ENCODE results near the gene PRRT4. TPM values are rescaled to one million over a fixed set of nuclear protein-coding genes. Genes with fewer than 3 reads are reported as not detected.

Gene PRRT4
- total and polyA plus RNA-seq, 9 of the 15 experiments (the other 6 are each of a cell fraction or from before 2014, with no cell fraction given): not detected

DNA sequence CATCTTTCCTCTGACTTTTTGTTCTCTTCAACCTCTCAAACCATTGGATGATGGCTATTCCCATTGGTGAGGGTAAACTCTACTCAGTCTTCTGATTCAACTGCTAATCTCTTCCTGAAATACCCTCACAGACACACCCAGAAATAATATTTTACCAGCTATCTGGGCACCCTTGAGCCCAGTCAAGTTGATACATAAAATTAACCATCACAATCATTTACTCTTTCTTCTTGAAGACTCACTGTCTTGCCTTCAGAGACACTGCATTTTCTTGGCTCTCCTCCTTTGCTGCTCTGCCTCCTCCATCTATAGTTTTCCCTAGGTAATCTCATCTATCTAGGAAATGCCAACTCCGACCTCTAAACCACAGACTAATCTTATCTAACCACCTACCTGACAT is 12.6 kb upstream of the PRRT4 start:
- no peak for FAIRE-seq
- no peaks in the 10 kb centered on the region for H3K4me1 ChIP-seq (replicated peaks in 1 of 2; ENCODE audit: control insufficient read depth in 2 of 2, insufficient read depth in 2 of 2, low read length in 2 of 2)
- peaks cover 0 to 2% of the 10 kb centered on the region in 2 experiments; a peak in 2 of 5 replicates for H3K27me3 ChIP-seq (ENCODE audit: control insufficient read depth in 2 of 2, insufficient read depth in 2 of 2, low read length in 2 of 2)
- no peak overlapping the region for H3K4me3 ChIP-seq
- H3K4me2 ChIP-seq (ENCODE audit: insufficient read depth, low read length): no peak overlapping the region
- no peak for ATAC-seq
- no peaks in the 10 kb centered on the region for H3K9me3 ChIP-seq (replicated peaks; ENCODE audit: control insufficient read depth, insufficient read depth, low read depth, low read length)
- H3K27ac ChIP-seq (ENCODE audit: extremely low read depth, low read depth, low read length): no peak overlapping the region
- H3K9me1 ChIP-seq (ENCODE audit: control insufficient read depth, insufficient read depth, low read length): no peaks in the 10 kb centered on the region
- no peak for DNase-seq (ENCODE audit: extremely low read depth in 1 of 4, low spot score in 3 of 4)
- 4% methylated on average over 1 of the region's 1 CpG for WGBS (ENCODE audit: insufficient coverage, low coverage, missing lambda C conversion rate)
- no peaks in the 10 kb centered on the region for H4K20me1 ChIP-seq (replicated peaks; ENCODE audit: control insufficient read depth, insufficient read depth, low read length)
- BruUV-seq (replicated peaks): no TSS peak
- H3K79me2 ChIP-seq (ENCODE audit: control insufficient read depth, insufficient read depth, low read length): no peaks in the 10 kb centered on the region
- no peaks in the 10 kb centered on the region for H3K36me3 ChIP-seq (ENCODE audit: control insufficient read depth, insufficient read depth, low read length)
- CTCF ChIA-PET (ENCODE audit: low intra/inter-chr PET ratio): no interaction called here
- TF ChIP-seq NELFE (IDR thresholded peaks at IDR 0.05; ENCODE audit: insufficient read depth, insufficient read length) (no peak), NFXL1 (CRISPR knock-in tag; IDR thresholded peaks at IDR 0.05) (no peak), ZEB2 (IDR thresholded peaks at IDR 0.05) (0 out of 2 replicates have a peak, but pooled peaks have one; percentile 21), CEBPG (CRISPR knock-in tag; IDR thresholded peaks at IDR 0.05) (no peak), CEBPG (tag; conservative IDR thresholded peaks at IDR 0.05 in 1 of 2, IDR thresholded peaks at IDR 0.05 in 1 of 2) (no peak)
- TF ChIP-seq, protein P1, sequence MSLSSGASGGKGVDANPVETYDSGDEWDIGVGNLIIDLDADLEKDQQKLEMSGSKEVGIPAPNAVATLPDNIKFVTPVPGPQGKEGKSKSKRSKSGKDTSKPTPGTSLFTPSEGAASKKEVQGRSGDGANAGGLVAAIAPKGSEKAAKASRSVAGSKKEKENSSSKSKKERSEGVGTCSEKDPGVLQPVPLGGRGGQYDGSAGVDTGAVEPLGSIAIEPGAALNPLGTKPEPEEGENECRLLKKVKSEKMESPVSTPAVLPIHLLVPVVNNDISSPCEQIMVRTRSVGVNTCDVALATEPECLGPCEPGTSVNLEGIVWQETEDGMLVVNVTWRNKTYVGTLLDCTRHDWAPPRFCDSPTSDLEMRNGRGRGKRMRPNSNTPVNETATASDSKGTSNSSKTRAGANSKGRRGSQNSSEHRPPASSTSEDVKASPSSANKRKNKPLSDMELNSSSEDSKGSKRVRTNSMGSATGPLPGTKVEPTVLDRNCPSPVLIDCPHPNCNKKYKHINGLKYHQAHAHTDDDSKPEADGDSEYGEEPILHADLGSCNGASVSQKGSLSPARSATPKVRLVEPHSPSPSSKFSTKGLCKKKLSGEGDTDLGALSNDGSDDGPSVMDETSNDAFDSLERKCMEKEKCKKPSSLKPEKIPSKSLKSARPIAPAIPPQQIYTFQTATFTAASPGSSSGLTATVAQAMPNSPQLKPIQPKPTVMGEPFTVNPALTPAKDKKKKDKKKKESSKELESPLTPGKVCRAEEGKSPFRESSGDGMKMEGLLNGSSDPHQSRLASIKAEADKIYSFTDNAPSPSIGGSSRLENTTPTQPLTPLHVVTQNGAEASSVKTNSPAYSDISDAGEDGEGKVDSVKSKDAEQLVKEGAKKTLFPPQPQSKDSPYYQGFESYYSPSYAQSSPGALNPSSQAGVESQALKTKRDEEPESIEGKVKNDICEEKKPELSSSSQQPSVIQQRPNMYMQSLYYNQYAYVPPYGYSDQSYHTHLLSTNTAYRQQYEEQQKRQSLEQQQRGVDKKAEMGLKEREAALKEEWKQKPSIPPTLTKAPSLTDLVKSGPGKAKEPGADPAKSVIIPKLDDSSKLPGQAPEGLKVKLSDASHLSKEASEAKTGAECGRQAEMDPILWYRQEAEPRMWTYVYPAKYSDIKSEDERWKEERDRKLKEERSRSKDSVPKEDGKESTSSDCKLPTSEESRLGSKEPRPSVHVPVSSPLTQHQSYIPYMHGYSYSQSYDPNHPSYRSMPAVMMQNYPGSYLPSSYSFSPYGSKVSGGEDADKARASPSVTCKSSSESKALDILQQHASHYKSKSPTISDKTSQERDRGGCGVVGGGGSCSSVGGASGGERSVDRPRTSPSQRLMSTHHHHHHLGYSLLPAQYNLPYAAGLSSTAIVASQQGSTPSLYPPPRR (CRISPR knock-in tag; IDR thresholded peaks at IDR 0.05; ENCODE audit: borderline replicate concordance): no peak
- TF ChIP-seq, protein P2, sequence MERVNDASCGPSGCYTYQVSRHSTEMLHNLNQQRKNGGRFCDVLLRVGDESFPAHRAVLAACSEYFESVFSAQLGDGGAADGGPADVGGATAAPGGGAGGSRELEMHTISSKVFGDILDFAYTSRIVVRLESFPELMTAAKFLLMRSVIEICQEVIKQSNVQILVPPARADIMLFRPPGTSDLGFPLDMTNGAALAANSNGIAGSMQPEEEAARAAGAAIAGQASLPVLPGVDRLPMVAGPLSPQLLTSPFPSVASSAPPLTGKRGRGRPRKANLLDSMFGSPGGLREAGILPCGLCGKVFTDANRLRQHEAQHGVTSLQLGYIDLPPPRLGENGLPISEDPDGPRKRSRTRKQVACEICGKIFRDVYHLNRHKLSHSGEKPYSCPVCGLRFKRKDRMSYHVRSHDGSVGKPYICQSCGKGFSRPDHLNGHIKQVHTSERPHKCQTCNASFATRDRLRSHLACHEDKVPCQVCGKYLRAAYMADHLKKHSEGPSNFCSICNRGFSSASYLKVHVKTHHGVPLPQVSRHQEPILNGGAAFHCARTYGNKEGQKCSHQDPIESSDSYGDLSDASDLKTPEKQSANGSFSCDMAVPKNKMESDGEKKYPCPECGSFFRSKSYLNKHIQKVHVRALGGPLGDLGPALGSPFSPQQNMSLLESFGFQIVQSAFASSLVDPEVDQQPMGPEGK (CRISPR knock-in tag; IDR thresholded peaks at IDR 0.05; ENCODE audit: borderline replicate concordance): no peak
- in situ Hi-C loops (cut with MboI) (no loop called here), intact Hi-C loops (cut with micrococcal nuclease) (no loop called here)
- POLR2A ChIA-PET: interaction anchor here (0.6 to 2.0 kb wide), 6 partner anchors 12 to 44 kb away, joined by 3 to 5 read pairs (median 3); no protein-coding TSS in a partner anchor
- no peak overlapping the region for H3K9ac ChIP-seq (ENCODE audit: insufficient read depth in 1 of 2, low read depth in 2 of 2, low read length in 2 of 2)
- H2AFZ ChIP-seq (ENCODE audit: low read depth, low read length): no peak overlapping the region

Measured in K562 (cell line).